GM19023 (cell line): ENCODE data around the gene ZNF611.
"Not testable (repeated sequence)": the region's sequence is repeated elsewhere in the genome, so short reads cannot be mapped to it uniquely, and the experiment has no call there.

Experiments
- ATAC-seq: cut with Tn5 transposase; IDR thresholded peaks from one replicate; pipeline ENCODE4 v1.9.1; 2021; ENCODE audit warnings: mild to moderate bottlenecking, moderate library complexity; ENCODE audit not compliant: unreplicated experiment

Gene ZNF611

DNA sequence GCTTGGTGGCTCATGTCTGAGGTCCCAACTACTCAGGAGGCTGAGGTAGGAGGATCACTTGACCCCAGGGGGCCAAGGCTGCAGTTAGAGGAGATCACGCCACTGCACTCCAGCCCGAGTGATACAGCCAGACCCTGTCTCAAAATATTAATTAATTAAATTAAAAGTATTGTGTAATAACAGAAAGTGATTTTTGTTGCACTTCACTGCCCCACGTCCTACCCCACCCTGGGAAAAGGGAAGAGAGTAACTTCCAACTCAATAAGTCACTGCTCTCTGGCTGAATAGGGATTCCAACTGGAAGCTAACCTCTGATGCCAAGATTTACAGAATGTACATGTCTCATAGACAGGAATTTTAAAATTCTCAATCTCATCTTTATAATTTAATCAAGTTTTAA is 47.2 kb downstream of the ZNF611 start:
- ATAC-seq: no peak

DNA sequence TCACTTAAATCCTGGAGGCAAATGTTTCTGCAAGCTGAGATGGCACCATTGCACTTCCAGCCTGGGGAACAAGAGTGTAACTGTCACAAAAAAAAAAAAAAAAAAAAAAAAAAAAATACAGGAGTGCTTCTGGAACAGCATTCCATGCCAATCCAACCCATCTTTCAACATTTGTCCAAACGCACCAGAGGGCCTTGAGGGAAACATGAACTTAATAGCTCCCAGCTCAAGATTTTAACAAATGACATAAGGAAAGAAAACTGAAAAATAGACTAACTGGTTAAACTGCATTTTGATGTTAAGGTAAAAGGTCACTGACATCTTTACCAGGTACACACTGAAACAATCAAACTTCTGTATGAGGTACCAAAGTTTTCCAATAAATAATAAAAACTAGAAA is 49.0 kb downstream of the ZNF611 start:
- no peak for ATAC-seq

DNA sequence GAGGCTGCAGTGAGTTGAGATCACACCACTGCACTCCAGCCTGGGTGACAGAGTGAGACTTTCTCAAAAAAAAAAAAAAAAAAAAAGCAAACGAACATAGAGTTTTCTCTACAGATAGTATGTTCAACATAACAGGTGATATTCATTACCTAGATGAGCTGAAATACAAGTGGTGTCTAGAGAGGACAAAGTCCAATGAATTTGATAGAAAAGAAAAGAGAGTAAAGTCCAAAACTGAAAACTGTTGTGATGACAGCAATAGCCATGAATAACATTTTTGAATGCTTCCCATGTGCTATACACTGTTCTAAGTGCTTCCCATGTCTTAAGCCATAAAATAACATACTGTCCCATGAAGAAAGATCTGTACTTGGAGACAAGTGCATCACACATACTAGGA is 53.6 kb downstream of the ZNF611 start:
- ATAC-seq: not testable (repeated sequence)

DNA sequence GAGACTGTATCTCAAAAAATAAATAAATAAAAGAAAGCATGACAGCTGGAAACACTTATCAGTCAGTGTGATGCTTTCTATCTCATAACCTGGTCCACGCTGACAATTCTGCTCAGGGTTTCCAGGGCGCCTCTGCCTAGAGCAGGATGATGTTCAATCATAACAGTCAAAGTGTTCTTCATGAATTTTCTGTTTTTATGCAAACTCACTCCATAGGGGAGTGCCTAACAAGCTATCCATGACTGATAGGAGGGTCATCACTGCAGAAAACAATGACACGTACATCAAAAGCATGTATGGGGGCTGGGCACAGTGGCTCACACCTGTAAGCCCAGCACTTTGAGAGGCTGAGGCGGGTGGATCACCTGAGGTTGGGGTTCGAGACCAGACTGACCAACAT is 55.2 kb downstream of the ZNF611 start:
- ATAC-seq: no peak

DNA sequence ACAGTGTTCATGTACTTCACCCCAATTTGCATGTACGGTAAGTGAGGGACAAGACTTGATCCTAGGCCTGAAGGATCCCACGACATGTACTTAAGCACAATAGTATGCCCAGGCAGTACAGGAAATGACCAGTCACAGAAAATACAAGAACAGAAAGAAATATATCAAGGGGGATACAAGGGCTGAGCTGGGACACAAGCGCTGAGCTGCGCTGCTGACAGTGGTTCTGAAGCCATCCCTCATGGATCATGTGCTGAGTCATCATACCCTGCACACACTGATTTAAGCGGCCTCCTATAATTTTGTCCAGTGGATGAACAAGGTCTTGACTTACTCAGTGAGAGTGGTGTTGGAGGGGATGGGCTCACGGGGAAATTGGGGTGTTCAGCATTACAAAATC is 59.6 kb downstream of the ZNF611 start:
- not testable (repeated sequence) for ATAC-seq

DNA sequence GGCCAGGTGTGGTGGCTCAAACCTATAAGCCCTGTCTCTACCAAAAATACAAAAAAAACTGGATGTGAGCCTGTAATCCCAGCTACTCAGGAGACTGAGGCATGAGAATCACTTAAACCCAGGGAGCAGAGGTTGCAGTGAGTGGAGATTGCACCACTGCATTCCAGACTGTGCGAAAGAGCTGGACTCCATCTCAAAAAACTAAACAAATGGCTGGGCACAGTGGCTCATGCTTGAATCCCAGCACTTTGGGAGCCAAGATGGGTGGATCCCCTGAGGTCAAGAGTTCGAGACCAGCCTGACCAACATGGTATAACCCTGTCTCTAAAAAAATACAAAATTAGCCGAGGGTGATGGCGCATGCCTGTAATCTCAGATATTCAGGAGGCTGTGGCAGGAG is 61.8 kb downstream of the ZNF611 start:
- ATAC-seq: no peak

DNA sequence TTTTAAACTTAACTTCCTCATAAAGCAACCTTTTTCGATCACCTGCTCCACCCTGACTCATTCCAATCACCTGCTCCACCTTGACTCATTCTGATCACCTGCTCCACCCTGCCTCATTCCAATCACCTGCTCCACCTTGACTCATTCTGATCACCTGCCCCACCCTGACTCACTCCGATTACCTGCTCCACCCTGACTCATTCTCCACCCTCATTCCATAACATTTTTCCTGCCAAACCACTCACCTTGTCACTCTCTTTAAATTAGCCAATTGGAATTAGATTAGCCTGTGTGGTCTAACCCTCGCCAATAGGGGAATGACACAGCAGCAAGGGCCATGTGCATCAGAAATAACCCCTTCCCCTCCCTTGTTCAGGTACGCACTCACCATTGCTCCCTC is 64.8 kb downstream of the ZNF611 start:
- no peak for ATAC-seq

DNA sequence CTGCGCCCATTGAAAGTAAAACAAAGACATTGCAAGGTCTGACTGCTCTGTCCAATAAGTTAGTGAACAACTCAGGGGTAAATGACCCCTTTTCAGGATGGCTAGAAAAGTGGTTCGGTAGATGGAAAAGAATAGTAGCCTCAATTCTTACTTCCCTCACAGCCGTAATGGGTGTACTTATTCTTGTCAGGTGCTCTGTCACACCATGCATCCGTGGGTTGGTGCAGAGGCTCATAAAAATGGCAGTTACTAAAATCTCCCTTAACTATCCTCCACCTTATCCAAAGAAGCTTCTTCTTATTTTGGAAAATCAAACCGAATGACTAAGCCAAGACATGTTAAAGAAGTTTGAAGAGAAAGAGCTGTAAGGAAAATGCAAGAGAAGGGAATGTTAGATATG is 65.3 kb downstream of the ZNF611 start:
- no peak for ATAC-seq

DNA sequence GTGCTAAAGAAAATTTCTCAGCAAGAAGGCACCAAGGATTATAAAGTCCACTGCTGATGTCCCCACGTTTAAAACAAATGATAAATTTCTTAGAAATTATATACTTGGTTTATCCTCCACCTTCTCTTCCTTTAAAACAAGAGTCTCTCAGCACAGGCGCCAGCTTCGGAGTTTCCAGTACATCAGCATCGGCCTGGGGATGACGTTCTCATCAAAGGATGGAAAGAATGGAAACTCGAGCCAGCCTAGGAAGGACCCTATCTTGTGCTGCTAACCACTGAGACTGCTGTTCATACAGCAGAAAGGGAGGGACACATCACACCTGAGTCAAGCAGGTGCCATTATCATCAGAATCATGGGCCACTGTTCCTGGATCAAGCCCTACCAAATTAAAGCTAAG is 66.9 kb downstream of the ZNF611 start:
- ATAC-seq: no peak

DNA sequence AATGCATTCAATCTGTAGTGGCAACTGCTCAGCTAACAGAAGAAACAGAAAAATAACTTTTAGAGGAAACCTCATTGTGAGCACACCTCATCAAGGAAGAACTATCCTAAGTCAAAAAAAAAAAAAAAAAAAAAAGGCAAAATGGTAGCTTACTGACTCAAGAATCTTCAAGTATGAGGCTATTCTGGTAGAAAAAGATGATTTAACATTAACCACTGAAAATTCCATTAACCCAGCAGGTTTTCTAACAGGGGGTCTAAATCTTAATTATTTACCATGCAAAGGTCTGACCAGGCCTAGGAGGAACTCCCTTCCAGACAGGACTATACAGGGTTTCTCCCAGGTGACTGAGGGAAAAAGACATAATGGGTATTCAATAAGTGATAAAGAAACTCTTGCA is 68.3 kb downstream of the ZNF611 start:
- no peak for ATAC-seq

DNA sequence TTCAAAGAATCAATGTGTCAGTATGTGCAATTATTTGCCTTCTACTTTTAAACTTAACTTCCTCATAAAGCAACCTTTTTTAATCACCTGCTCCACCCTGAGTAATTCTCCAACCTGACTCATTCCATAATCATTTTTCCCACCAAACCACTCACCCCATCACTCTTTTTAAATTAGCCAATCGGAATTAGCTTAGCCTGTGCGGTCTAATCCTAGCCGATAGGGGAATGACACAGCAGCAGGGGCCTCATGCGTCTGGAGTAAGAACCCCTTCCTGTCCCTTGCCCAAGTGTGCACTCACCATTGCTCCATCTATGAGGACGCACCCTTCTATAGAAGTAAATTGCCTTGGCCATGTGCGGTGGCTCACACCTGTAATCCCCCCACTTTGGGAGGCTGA is 69.3 kb downstream of the ZNF611 start:
- no peak for ATAC-seq

DNA sequence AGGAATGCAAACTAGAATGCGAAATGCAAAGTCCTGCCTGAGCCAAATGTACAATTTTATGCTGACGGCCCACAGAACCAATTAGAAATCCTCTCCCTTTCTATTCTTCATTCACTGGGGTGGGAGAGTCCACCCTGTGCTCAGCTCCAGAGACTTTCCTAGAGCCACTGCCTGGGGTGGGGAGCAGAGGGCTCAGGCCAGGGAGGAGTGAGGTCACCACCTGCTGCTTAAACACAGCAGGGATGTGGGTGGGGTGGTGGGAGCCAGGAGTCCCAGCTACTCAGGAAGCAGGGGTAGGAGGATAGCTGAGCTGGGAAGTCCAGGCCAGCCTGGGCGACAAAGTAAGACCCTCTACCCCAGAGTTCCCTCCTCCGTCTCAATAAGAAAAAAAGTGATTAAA is 69.8 kb downstream of the ZNF611 start:
- ATAC-seq: no peak

DNA sequence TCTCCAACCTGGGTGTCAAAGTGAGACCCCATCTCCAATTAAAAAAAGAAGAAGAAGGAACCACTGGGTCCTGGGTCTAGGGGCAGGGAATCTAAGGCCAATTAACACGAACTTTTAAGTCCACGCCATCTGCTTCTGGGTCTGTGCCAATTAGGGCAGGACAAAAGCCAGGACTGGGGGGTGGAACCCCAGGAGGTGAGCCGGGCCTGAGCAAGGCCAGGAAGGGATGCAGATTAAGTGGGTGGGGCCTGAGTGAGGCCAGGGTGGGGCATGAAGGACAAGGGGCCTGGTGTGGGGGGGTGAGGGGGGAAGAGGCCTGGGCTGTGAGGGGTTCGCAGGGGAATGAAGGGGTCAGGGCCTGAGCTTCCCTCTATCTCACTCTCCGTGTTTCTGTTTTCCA is 70.4 kb downstream of the ZNF611 start:
- no peak for ATAC-seq

DNA sequence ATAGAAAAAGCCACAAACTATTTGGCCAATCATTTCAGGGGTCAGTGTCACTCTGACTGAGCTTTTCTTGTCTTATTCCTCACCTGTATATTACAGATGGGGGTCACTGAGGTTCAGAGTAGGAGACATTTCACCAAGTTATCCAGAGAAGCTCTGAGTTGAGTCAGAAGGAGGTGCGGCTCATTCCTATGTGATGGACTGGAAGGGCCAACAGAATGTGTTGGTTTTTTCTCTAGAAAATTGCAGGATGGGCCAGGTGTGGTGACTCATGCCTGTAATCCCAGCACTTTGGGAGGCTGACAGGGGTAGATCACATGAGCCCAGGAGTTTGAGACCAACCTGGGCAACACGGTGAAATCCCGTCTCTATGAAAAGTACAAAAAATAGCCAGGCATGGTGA is 72.2 kb downstream of the ZNF611 start:
- no peak for ATAC-seq

DNA sequence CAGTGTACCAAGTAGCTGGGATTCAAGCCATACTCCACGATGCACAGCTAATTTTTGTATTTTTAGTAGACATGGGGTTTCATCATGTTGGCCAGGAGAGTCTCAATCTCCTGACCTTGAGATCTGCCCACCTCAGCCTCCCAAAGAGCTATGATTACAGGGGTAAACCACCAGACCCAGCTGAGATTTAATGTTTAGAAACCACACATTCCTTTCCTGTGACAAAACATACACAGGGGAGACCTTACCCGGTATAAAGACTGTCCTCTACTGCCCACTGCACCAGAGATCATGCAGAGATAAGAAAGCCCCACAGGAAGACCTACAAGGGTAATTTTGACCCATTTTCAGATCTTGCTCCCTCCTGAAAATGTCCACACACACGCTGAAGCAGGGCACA is 73.9 kb downstream of the ZNF611 start:
- ATAC-seq: no peak

DNA sequence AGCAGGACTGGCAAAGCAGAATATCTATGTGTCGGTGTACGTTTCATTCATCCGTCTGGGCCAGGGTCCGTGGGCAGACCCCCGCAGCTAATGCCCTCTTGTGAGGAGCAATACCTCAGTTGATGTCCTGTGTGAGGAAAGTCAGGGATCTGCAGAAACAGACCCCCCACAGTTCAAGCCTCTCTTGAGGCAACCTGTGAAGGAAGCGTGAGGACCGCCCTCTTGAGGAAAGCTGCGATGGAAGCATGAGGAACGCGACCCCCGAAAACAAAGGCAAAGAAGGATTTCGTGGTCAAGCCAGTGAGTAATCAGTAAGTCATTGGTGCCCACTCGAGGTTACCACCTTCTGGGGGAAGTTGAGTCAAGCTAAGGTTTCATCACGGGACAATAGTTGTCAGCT is 75.8 kb downstream of the ZNF611 start:
- no peak for ATAC-seq

DNA sequence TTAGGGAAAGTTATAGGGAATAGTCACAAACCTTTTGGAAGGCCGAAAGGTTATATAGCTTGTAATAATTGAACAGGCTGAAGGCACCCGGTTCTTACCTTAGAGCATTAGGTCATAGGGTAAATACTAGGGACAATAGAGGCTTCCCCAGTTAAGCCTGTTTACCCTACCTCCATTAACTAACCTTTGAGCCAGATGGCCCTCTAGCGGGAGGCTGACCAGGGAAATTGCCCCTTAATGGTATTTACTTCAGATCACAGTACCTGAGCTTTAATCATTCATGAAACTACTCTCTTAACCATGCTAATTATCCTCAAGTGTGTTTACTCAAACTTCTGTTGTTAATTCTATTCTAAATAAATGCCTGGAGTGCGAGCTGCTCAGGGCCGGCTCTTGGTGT is 76.2 kb downstream of the ZNF611 start:
- ATAC-seq: no peak

DNA sequence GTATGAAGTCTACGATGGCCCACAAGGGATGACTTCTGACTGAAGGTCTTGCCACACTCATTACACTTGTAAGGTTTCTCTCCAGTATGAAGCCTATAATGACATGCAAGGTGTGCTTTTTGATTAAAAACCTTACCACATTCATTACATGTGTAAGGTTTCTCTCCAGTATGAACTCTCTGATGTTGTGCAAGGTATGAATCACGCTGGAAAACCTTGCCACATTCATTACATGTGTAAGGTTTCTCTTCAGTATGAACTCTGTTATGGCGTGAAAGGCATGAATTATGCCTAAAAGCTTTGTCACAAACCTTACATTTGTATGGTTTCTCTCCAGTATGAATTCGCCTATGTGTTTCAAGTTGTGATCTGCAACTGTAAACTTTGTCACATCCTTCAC is 81.7 kb downstream of the ZNF611 start:
- ATAC-seq: no peak
